Thyroid gland (tissue), 4 donors: ENCODE data around the gene LRRC47.

ENCODE experiments used
- POLR2A ChIP-seq, 2 donors: fragments of 450-650 bp; IDR thresholded peaks; one replicate each; pipeline ENCODE4 v1.6.1; 2017; ENCODE audit warnings: antibody characterized with exemption in 2 of 2, mild to moderate bottlenecking in 2 of 2, moderate library complexity in 1 of 2
- TF ChIP-seq, protein P1 (sequence below), 6 experiments: fragments of 200-600 bp in 3 of 6; fragments of 450-650 bp in 3 of 6; sonication (generic) in 3 of 6; IDR thresholded peaks; one replicate each; pipeline ENCODE4 v1.5.1; 2016 to 2019; ENCODE audit warnings: antibody characterized with exemption in 6 of 6, mild to moderate bottlenecking in 2 of 6, inconsistent platforms in 1 of 6, moderate library complexity in 1 of 6

DNA sequence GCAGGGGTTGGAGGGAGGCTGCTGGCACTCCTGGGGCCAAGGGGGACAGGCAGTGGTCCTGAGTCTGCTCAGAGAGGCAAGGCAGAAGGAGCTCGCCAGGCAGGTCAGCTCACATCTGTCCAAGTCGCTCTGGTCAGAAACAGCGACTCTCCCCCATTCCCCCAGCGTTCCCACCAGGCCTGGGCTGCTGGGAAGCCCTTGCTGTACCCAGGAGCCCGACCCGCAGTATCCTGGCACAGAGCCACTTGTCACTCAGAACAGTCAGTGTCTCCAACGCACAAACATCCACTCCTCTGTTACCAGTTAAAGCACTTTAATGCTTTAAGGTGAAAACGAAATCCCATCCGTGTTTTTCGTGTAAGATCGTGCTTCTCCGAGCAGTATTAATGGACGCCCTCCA is 60.6 kb downstream of the LRRC47 start:
- TF ChIP-seq POLR2A (IDR thresholded peaks at IDR 0.05), result no peak
- TF ChIP-seq, protein P1, sequence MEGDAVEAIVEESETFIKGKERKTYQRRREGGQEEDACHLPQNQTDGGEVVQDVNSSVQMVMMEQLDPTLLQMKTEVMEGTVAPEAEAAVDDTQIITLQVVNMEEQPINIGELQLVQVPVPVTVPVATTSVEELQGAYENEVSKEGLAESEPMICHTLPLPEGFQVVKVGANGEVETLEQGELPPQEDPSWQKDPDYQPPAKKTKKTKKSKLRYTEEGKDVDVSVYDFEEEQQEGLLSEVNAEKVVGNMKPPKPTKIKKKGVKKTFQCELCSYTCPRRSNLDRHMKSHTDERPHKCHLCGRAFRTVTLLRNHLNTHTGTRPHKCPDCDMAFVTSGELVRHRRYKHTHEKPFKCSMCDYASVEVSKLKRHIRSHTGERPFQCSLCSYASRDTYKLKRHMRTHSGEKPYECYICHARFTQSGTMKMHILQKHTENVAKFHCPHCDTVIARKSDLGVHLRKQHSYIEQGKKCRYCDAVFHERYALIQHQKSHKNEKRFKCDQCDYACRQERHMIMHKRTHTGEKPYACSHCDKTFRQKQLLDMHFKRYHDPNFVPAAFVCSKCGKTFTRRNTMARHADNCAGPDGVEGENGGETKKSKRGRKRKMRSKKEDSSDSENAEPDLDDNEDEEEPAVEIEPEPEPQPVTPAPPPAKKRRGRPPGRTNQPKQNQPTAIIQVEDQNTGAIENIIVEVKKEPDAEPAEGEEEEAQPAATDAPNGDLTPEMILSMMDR (IDR thresholded peaks at IDR 0.05), result no peak
